Thyroid gland (tissue), 4 donors: ENCODE results near the gene INPP4B. TPM values are rescaled to one million over a fixed set of nuclear protein-coding genes. Genes with fewer than 3 reads are reported as not detected.

Source experiments
- DNase-seq, 2 donors: peaks; one replicate each; pipeline ENCODE4 v3.0.0-alpha.2; 2019
- H3K27ac ChIP-seq, 3 donors: fragments of 200-600 bp; sonication (generic); 1 replicate in 2 of 3; 2 replicates in 1 of 3; pipeline ENCODE4 v1.5.1; 2016 to 2019; ENCODE audit warnings: mild to moderate bottlenecking in 1 of 3, moderate library complexity in 1 of 3
- H3K27me3 ChIP-seq: fragments of 200-600 bp; sonication (generic); one replicate; pipeline ENCODE4 v1.5.1; 2019
- H3K36me3 ChIP-seq, 2 donors: fragments of 200-600 bp; sonication (generic); one replicate each; pipeline ENCODE4 v1.5.1; 2016 to 2019
- H3K4me1 ChIP-seq, 2 donors: fragments of 200-600 bp; sonication (generic); one replicate each; pipeline ENCODE4 v1.5.1; 2017 to 2019
- H3K4me3 ChIP-seq, 3 donors: fragments of 200-600 bp; sonication (generic); replicated peaks in 1 of 3; 1 replicate in 2 of 3; 2 replicates in 1 of 3; pipeline ENCODE4 v1.5.1; 2016; ENCODE audit warnings: mild to moderate bottlenecking in 1 of 3
- H3K9me3 ChIP-seq: fragments of 200-600 bp; sonication (generic); one replicate; pipeline ENCODE4 v1.5.1; 2017
- CTCF ChIP-seq, 6 experiments: fragments of 200-600 bp in 3 of 6; fragments of 450-650 bp in 3 of 6; sonication (generic) in 3 of 6; IDR thresholded peaks; one replicate each; pipeline ENCODE4 v1.5.1; 2016 to 2019; ENCODE audit warnings: antibody characterized with exemption in 6 of 6, mild to moderate bottlenecking in 2 of 6, inconsistent platforms in 1 of 6, moderate library complexity in 1 of 6
- POLR2A ChIP-seq, 2 donors: fragments of 450-650 bp; IDR thresholded peaks; one replicate each; pipeline ENCODE4 v1.6.1; 2017; ENCODE audit warnings: antibody characterized with exemption in 2 of 2, mild to moderate bottlenecking in 2 of 2, moderate library complexity in 1 of 2
- WGBS, 2 donors: methylation state at CpG; one replicate each; pipeline ENCODE4 v1.1.5; 2017; 5-methylcytosine and 5-hydroxymethylcytosine counted together
- intact Hi-C: fragments of 100-400 bp; cut with DNase I; formaldehyde crosslinking; loops from one replicate; pipeline ENCODE4 v1.15.1; 2023
- total RNA-seq, 4 donors: library from RNA; depleted of rRNA; stranded (reverse); fragments of >200 nt; gene quantifications; one replicate each; pipeline ENCODE4 v1.2.3, GENCODE V29; 2016

The INPP4B gene
- total RNA-seq, 4 donors from 2014 or later = 8.0 to 22.1 (median 12.0) TPM

GRCh38 chr4:142100941-142101340 lies 745.2 kb downstream of the INPP4B start:
- no peak for TF ChIP-seq CTCF (IDR thresholded peaks at IDR 0.05)
- Histone ChIP-seq H3K27ac (no peak overlapping the region), H3K4me3 (no peak overlapping the region), H3K27me3 (no peaks in the 10 kb centered on the region), H3K36me3 (no peaks in the 10 kb centered on the region), H3K4me1 (no peaks in the 10 kb centered on the region), H3K9me3 (no peaks in the 10 kb centered on the region)
- DNase-seq = no peak
- intact Hi-C loops = no loop called here

GRCh38 chr4:142098900-142099545 lies 747.1 kb downstream of the INPP4B start:
- H3K9me3 ChIP-seq = no peaks in the 10 kb centered on the region
- TF ChIP-seq POLR2A (IDR thresholded peaks at IDR 0.05) = no peak
- TF ChIP-seq CTCF (IDR thresholded peaks at IDR 0.05) = no peak
- no peaks in the 10 kb centered on the region for H3K4me1 ChIP-seq
- intact Hi-C loops = no loop called here
- DNase-seq = no peak
- H3K36me3 ChIP-seq = no peaks in the 10 kb centered on the region
- H3K4me3 ChIP-seq = no peak overlapping the region
- H3K27me3 ChIP-seq = no peaks in the 10 kb centered on the region
- WGBS, 2 donors = 81 to 88% methylated on average over 1 of the region's 1 CpG
- H3K27ac ChIP-seq = no peak overlapping the region

- 88 to 92% methylated on average over 3 of the region's 3 CpGs for WGBS, 2 donors
- Histone ChIP-seq H3K27me3 (no peaks in the 10 kb centered on the region), H3K9me3 (no peaks in the 10 kb centered on the region), H3K36me3 (no peaks in the 10 kb centered on the region), H3K4me3 (no peak overlapping the region), H3K27ac (no peak overlapping the region), H3K4me1 (no peaks in the 10 kb centered on the region)
- intact Hi-C loops = no loop called here
- no peak for TF ChIP-seq POLR2A (IDR thresholded peaks at IDR 0.05)
- no peak for TF ChIP-seq CTCF (IDR thresholded peaks at IDR 0.05)
- DNase-seq = no peak
Observed at GRCh38 chr4:142098380-142098779, 747.7 kb downstream of the INPP4B start.

- H3K4me1 ChIP-seq = no peaks in the 10 kb centered on the region
- no peak overlapping the region for H3K4me3 ChIP-seq
- 92 to 98% methylated on average over 3 of the region's 3 CpGs for WGBS, 2 donors
- H3K27ac ChIP-seq = no peak overlapping the region
- H3K9me3 ChIP-seq = no peaks in the 10 kb centered on the region
- TF ChIP-seq CTCF (IDR thresholded peaks at IDR 0.05) (no peak), POLR2A (IDR thresholded peaks at IDR 0.05) (no peak)
- DNase-seq = no peak
- H3K27me3 ChIP-seq = no peaks in the 10 kb centered on the region
- no peaks in the 10 kb centered on the region for H3K36me3 ChIP-seq
- intact Hi-C loops = no loop called here
Observed at GRCh38 chr4:142097015-142097414, 749.1 kb downstream of the INPP4B start.

GRCh38 chr4:142095886-142096605 lies 750.1 kb downstream of the INPP4B start:
- Histone ChIP-seq H3K4me1 (no peaks in the 10 kb centered on the region), H3K36me3 (no peaks in the 10 kb centered on the region), H3K4me3 (no peak overlapping the region), H3K27me3 (no peaks in the 10 kb centered on the region), H3K27ac (no peak overlapping the region), H3K9me3 (no peaks in the 10 kb centered on the region)
- TF ChIP-seq CTCF (IDR thresholded peaks at IDR 0.05) (no peak), POLR2A (IDR thresholded peaks at IDR 0.05) (no peak)
- intact Hi-C loops = no loop called here
- 68 to 75% methylated on average over 3 of the region's 3 CpGs for WGBS, 2 donors
- DNase-seq = peak; percentile 28 to 49
